HG03103 (cell line): Measurements from ENCODE around the gene TOP1.

ENCODE experiments used
- ATAC-seq: cut with Tn5 transposase; IDR thresholded peaks from one replicate; pipeline ENCODE4 v1.9.1; 2021; ENCODE audit warnings: low read depth; ENCODE audit not compliant: unreplicated experiment

Gene TOP1

DNA sequence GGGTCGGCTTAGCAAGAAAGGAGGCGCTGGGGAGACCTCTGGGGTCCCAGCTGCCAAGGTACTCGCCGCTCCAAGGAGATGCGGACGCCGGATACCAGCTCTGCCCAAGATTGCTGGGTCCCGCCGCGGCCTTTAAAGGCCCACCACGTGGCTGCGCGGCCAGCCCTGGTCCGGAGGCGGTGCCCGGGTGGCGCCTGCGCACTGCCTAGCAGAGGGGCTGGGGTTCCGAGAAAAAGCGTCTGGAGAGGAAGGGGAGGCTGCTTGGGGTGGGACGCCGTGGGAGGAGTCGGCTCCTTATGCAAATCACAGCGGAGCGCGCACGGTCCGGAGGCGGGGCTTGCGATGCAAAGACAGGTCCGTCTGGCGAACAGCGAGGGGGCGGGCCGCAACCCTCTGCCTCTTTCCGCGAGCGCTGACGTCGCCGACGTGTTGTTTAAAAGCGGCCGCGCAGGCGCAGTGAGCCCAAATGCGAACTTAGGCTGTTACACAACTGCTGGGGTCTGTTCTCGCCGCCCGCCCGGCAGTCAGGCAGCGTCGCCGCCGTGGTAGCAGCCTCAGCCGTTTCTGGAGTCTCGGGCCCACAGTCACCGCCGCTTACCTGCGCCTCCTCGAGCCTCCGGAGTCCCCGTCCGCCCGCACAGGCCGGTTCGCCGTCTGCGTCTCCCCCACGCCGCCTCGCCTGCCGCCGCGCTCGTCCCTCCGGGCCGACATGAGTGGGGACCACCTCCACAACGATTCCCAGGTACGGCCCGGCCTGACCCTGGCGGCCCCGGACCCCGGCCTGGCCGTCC lies at the start of gene TOP1:
TOP1 (plus strand) TSS at position 464 of the 791 bp plus-strand sequence; CDS start at position 710, 246 bp downstream.
- ATAC-seq, result peak; percentile 93

DNA sequence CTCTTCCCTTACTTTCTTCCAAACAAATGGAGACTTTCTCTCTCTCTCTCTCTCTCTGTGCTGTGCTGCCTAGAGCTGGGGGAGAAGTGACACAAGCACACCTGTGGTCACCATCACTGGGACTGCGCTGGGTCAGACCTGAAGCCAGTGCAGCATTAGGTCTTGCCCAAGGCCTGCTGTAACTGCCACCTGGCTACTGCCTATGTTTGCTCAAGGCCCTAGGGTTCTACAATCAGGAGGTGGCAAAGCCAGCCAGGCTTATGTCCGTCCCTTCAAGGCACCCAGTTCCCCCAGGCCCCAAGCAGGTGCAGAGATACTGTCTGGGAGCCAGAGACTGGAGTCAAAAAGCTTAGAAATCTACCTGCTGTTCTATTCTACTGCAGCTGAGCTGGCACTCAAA lies 49.4 kb upstream of the TOP1 start:
- ATAC-seq, result no peak

DNA sequence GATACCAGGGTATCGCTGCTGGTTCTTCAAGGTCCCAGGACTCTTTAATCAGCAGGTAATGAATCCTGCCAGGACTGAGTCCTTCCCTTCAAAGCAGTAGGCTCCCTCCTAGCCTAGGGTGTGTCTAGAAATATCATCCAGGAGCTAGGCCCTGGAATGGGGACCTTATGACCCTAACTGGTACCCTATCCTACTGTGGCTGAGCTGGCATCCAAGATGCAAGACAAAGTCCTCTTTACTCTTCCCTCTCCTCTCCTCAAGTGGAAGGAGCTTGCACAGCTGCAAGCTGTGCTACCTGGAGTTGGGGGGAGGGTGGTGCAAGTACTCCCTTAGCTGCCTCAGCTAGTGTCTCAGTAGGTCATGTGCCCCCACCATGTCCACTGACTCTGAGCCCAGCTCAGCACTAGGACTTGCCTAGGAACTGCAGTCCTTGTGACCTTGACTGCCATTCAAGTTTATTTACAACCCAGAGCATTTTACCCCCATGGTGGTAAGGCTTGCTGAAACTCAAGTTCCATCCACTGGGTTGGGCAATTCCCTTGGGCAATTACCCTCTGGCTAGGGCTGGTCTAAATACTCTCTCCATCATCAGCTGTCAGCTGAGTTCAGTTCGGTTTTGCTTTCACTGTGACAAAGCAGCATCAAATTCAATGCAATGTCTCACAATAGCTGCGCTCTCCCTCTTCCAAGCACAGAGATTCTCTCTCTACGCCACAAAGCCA lies 48.4 kb upstream of the TOP1 start:
- no peak for ATAC-seq

DNA sequence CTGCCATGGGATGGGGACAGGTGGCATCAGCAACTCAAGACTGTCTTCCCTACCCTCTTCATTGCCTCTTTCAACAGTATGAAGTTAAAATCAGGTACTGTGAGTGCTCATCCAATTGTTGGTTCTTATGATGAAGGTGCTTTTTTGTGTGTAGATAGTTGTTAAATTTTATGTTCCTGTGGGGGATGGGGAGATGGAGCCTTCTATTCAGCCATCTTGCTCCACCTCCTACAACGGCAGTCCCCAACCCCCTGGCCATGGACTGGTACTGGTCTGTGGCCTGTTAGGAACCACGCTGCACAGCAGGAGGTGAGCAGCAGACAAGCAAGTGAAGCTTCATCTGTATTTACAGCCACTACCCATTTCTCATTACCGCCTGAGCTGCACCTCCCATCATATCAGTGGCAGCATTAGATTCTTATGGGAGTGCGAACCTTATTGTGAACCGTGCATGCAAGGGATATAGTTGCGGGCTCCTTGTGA lies 47.8 kb upstream of the TOP1 start:
- ATAC-seq, result no peak

DNA sequence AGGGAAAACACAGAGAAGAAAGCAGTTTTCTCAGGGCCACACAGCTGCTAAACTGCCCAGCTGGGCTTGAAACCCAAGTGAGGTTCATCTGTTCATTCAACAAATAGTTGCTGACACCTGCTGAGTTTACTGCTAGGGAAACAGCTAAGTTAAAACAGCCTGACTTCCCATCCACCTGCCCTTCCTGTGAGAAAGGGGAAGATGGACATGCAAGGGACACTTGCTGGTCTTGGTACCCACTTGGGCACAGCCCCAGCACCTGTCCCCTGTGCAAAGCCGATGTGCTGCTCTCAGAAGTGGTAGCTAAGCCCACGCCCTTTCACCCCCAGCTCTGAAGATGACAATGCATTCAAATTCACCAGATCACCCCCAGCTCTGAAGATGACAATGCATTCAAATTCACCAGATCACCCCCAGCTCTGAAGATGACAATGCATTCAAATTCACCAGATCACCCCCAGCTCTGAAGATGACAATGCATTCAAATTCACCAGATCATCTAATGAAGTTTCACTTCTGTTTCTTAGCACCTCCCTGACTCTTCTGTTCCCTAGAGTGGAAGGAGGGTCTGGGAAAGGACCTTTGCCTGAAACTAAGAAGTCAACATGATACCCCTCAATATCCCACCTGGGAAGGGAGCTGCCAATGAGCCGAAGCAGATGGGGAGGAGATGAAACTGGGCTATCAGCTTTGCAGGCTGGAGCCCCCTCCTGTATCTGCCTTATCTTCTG lies 46.0 kb upstream of the TOP1 start:
- ATAC-seq, result no peak

DNA sequence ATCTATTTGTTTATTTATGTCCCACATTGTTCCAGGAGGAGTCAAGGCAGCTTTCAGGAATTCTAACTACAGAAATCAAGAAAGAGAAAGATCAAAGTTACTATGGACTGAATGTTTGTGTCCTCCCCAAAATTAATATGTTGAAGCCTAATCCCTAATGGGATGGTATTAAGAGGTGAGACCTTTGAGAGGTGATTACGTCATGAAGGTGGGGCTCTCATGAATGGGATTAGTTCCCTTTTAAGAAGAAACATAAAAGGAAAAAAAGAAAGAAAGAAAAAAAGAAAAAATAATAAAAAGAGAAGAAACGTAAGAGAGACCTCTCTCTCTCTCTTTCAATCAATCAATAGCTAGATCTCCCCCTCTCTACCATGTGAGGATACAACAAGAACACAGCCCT lies 44.7 kb upstream of the TOP1 start:
- ATAC-seq, result no peak

DNA sequence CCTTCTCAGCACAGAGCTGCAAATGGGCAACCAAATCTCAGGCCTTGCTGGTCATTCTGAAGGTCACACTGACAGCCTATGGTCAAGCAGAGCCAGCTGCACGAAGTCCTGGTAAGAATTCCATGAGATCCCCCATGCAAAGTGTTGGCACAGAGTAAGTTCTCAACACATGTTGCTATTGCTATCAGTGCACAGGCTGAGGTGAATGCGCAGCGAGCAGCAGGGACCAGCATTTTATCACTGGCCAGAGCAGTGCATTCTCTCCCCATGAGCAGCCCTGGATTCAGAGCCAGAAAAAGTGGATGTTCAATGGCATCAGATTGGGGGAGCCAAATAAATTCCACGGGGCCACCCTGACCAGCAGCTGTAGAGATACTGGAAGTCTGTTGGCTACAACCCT lies 44.1 kb upstream of the TOP1 start:
- ATAC-seq, result no peak

DNA sequence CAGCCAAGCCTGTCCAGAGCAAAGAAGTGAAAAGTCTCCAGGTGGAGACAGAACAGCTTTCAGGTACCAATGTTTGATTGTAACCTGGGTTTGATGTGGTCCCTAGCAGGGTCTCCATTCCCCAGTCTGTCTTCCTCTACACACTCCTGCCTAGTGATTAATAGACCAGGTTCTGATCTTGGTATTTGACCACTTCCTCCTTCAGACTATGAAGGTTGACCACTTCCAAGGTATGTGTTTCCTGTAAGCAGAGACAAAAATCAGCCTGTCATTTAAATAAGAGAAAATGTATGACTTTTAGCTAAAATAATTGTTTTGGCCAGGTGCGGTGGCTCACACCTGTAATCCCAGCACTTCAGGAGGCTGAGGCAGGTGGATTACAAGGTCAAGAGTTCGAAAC lies 41.8 kb upstream of the TOP1 start:
- no peak for ATAC-seq

DNA sequence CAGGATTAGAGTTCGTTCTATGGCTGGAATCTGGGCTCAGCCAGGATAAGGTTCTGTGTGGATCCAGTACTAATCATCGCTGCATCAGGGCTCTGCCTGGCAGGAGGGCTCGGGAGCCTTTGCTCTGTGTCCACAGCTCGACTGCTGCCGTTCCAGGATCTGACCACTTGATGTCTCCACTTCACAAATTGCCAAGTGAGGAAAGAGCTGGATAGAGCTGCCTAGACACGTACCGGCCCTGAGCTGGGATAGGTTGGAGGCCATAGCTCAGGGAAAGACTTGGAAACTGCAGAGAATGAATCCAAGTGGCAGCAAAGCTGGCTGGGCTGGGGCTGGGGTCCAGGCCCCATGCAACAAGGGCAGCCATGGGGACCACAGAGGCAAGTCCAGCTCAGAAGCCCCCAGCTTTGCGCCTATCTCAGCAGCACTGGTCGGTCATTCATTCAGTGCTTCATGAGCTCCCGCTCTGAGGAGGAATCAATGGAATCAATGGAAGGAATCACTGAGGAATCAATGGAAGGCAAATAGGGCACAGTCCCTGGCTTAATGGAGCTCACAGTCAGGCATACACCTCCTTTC lies 38.0 kb upstream of the TOP1 start:
- ATAC-seq, result peak; percentile 51

DNA sequence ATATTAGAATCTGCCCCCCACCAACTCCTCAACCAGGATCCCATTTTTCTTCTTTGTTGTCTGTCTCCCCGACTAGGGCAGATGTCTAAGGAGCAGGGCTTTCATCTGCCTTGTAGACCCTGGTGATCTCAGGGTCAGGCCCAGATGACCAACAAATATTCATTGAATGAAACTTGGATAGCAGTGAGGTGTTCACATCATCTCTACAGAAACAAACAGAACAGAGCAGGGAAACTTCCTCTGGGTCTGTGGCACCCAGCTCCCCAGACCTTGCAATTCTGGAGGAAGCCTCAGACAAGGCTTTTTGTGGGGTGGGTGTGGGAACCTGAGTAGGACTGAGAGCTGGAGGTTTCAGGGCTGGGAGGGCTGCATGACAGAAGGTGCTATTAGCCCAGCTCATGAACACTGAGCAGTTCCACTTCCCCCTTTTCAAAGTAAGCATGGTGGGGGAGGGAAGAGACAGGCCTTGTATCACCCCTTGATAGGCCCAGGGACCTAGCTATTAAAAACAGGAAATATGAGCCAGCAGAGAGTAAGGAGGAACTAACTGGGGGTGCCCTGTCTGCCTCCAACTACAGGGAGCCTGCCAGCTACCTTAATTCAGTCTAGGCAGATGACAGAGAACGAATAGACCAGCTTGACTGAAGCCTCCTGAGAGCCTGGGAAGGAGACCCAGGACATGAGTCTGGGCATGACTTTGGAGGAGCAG lies 37.3 kb upstream of the TOP1 start:
- ATAC-seq, result peak; percentile 90

DNA sequence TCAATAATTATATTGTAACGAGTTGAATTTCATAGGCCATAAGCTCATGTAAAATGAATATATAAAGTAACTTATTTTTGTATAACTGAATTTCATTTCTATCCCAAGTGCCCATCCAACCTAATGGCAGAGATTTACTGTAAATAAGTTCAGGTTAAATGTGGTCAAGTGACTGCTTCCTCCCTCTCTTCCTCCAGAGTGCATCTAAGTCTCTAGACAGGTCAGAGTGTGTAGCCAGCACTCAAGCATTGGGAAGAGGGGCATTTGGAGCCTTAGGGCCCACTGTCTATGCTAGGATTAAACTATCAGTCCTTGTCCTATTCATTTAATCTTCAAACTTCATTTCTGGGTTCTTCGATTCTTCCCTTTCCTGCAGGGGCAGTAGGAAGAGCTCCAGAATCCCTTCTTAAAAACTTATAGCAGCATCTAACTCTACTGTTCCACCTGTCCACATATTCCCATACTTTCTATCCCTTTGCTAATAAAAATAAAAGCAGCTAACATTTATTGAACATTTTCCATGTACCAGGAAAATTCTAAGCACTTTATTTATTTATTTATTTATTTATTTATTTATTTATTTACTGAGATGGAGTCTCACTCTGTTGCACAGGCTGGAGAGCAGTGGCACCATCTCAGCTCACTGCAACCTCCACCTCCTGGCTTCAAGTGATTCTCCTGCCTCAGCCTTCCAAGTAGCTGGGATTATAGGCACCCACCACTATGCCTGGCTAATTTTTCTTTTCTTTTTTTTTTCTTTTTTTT lies 36.1 kb upstream of the TOP1 start:
- no peak for ATAC-seq

DNA sequence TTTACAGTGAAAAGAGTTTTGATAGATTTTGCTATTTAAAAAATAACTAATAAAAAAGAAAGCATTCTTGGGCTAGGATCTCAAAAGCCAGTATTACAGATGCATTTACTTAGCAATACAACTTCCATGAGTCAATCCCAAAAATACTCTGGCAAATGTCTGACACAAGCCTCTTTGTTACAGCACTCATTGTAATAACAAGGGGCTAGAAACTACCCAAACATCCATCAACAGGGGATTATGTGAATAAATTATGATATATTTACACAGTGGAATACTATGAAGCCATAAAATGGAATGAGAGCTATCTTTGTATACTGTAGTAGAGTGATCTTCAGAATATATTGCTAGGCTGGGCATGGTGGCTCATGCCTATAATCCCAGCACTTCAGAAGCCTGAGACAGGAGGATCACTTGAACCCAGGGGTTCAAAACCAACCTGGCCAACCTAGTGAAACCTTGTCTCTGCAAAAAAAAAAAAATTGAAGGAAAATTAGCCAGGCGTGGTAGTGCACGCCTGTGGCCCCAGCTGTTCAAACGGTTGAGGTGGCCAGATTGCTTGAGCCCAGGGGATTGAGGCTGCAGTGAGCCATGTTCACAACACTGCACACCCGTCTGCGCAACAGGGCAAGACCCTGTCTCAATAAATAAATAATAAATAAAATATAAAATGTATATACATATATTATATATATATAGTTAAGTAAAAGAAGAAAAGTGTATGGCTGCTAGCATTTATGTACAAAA lies 34.7 kb upstream of the TOP1 start:
- no peak for ATAC-seq

DNA sequence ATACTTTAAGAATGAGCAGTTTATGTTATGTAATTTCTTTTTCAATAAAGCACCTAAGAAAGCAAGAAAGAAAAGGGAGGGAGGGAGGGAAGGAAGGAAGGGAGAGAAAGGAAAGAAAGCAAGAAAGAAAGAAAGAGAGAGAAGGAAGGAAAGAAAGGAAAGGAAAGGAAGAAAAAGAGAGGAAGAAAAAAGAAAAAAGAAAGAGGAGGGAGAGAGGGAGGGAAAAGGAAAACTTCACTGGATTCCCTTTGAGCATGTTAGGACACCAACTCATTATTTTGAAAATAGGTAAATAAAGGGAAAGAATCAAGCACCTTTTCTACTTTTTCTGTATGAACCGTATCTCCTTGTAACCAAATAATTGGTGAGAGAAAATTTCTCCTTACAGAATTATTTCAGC lies 32.3 kb upstream of the TOP1 start:
- no peak for ATAC-seq

DNA sequence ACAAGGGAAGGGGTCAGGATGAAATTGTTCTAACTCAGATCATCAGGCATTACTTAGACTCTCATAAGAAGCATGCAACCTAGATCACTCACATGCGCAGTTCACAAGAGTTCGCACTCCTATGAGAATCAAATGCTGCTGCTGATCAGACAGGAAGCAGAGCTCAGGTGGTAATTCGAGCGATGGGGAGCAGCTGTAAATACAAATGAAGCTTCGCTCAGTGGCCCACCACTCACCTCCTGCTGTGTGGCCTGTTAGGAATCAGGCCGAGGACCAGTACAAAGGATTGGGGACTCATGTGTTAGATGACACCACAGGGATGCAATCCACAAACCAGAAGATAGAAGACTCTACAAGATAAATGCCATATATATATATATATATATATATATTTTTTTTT lies 31.5 kb upstream of the TOP1 start:
- ATAC-seq, result no peak

DNA sequence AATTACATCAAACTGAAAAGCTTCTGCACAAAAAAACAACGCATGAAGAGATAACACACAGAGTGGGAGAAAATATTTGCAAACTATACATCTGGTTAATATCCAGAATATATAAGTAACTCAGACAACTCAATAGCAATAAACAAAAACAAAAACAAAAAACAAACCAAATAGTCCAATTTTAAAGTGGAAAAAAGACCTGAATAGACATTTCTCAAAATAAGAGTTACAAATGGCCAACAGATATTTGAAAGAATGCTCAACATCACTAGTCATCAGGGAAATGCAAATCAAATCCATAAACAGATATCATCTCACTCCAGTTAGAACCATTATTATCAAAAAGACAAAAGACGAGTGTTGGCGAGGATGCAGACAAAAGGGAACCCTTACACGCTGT lies 28.8 kb upstream of the TOP1 start:
- no peak for ATAC-seq

DNA sequence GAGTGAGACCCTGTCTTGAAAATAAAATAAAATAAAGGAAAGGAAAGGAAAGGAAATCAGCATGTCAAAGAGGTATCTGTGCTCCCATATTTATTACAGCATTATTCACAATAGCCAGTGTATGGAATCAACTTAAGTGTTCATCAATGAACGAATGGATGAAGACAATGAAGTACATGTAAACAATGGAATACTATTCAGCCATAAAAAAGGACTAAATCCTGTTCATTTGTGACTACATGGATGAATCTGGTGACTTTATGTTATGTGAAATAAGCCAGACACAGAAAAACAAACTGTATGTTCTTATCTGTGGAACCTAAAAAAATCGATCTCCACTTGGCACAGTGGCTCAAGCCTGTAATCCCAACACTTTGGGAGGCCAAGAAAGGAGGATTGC lies 28.0 kb upstream of the TOP1 start:
- no peak for ATAC-seq

DNA sequence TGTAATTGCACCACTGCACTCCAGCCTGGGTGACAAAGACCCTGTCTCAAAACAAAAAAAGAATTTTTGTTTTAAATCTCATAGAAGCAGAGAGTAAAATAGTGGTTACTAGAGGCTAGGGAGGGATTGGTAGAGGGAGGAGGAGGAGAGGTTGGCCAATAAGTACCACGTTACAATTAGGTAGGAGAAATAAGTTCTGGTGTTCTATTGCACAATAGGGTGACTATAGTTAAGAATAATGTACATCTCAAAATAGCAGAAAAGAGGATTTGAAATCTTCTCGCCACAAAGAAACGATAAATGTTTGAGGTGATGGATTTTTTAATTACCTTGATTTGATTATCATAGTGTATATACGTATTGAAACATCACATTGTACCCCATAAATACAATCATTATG lies 27.1 kb upstream of the TOP1 start:
- no peak for ATAC-seq

DNA sequence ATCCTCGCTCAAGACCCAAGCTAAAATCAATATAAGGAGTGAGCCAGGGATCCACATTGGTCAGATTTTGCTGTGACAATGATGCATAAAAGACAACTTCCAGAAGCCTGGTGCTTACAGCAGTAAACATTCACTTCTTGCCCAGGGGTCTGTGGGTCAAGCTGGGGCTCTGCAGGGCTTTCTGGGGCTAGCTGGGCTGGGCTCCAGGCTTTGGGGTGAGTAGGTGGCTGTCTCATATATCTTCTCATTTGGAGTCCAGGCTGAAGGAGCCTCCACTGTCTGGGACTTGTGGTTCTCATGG lies 25.8 kb upstream of the TOP1 start:
- ATAC-seq, result no peak
